A673 (cell line): ENCODE data around the gene DDX5. TPM values are rescaled to one million over a fixed set of nuclear protein-coding genes. Genes with fewer than 3 reads are reported as not detected.

Experiments
- BruUV-seq: library from RNA; stranded (reverse); fragments of 400-500 nt; replicated peaks from 2 replicates; lab custom pipeline; 2021; lab: Mats Ljungman, UMichigan
- CTCF ChIA-PET: fragments of 300-600 bp; sonication (Branson Sonifier 250); formaldehyde crosslinking; loops from one replicate; lab custom pipeline; 2022; ENCODE audit warnings: antibody characterized with exemption; lab: Charles Lee
- POLR2A ChIA-PET: fragments of 300-600 bp; sonication (Branson Sonifier 250); formaldehyde crosslinking; loops from one replicate; lab custom pipeline; 2022; ENCODE audit warnings: antibody characterized with exemption; ENCODE audit not compliant: low non-redundant PET; lab: Charles Lee
- DNase-seq: peaks from one replicate; pipeline ENCODE4 v3.0.0-alpha.2; 2015; ENCODE audit warnings: low spot score
- H3K27ac ChIP-seq: fragments of 200-600 bp; sonication (generic); 2 replicates; pipeline ENCODE4 v1.5.1; 2016; ENCODE audit warnings: mixed run types, low read depth, mild to moderate bottlenecking, mixed read lengths, antibody characterized with exemption, low read length; ENCODE audit not compliant: poor library complexity, severe bottlenecking
- H3K27me3 ChIP-seq: fragments of 200-600 bp; sonication (generic); replicated peaks from 2 replicates; pipeline ENCODE4 v1.6.1; 2017; ENCODE audit warnings: mixed run types, low read depth, mild to moderate bottlenecking, mixed read lengths, antibody characterized with exemption, low read length; ENCODE audit not compliant: insufficient read depth, poor library complexity
- H3K36me3 ChIP-seq: fragments of 200-600 bp; sonication (generic); 2 replicates; pipeline ENCODE4 v1.6.1; 2016; ENCODE audit warnings: mixed run types, mild to moderate bottlenecking, mixed read lengths, antibody characterized with exemption, low read length; ENCODE audit not compliant: insufficient read depth, poor library complexity, severe bottlenecking
- H3K4me1 ChIP-seq: fragments of 200-600 bp; sonication (generic); 2 replicates; pipeline ENCODE4 v1.6.1; 2017; ENCODE audit warnings: mixed run types, mild to moderate bottlenecking, mixed read lengths, antibody characterized with exemption, low read length; ENCODE audit not compliant: insufficient read depth, poor library complexity, severe bottlenecking
- H3K4me3 ChIP-seq: fragments of 200-600 bp; sonication (generic); 2 replicates; pipeline ENCODE4 v1.5.1; 2016; ENCODE audit warnings: low read depth, mixed run types, mild to moderate bottlenecking, mixed read lengths, low read length; ENCODE audit not compliant: poor library complexity, severe bottlenecking
- H3K9me3 ChIP-seq: fragments of 200-600 bp; sonication (generic); 2 replicates; pipeline ENCODE4 v1.6.1; 2016; ENCODE audit warnings: mixed run types, low read depth, mild to moderate bottlenecking, mixed read lengths, antibody characterized with exemption, low read length; ENCODE audit not compliant: poor library complexity, severe bottlenecking
- CTCF ChIP-seq: fragments of 300-800, 200-600 bp; sonication (generic); conservative IDR thresholded peaks from 2 replicates; pipeline ENCODE4 v1.5.1; 2017; ENCODE audit warnings: low read depth, mild to moderate bottlenecking, antibody characterized with exemption, low read length, moderate library complexity, mixed read lengths
- EZH2 ChIP-seq: fragments of 200-600 bp; sonication (generic); IDR thresholded peaks from 2 replicates; pipeline ENCODE4 v1.6.1; 2017; ENCODE audit warnings: borderline replicate concordance, low read depth, mild to moderate bottlenecking, mixed read lengths, antibody characterized with exemption, low read length; ENCODE audit not compliant: poor library complexity, severe bottlenecking
- intact Hi-C: fragments of 100-400 bp; cut with micrococcal nuclease; formaldehyde crosslinking; loops from one replicate; pipeline ENCODE4 v1.10.0; 2022; ENCODE audit not compliant: unreplicated experiment
- total RNA-seq: library from RNA; stranded (reverse); gene quantifications from 2 replicates; pipeline ENCODE4 v1.2.3, GENCODE V29; 2021

The DDX5 gene
- total RNA-seq, 1 experiment from 2014 or later = 911 TPM

- Histone ChIP-seq H3K27me3 (no peaks in the 10 kb centered on the region), H3K9me3 (no peaks in the 10 kb centered on the region), H3K4me1 (no peaks in the 10 kb centered on the region), H3K4me3 (no peak overlapping the region), H3K36me3 (peaks cover 8% of the 10 kb centered on the region), H3K27ac (no peak overlapping the region)
- ChIA-PET CTCF (no interaction called here), POLR2A (no interaction called here)
- intact Hi-C loops = no loop called here
- TF ChIP-seq EZH2 = no peak
- no peak for TF ChIP-seq CTCF
- BruUV-seq = no TSS peak
- no peak for DNase-seq
Observed at GRCh38 chr17:64551461-64551860, 45.4 kb upstream of the DDX5 start.

- H3K36me3 ChIP-seq = peaks cover 18% of the 10 kb centered on the region
- TF ChIP-seq EZH2 = no peak
- TF ChIP-seq CTCF = no peak
- CTCF ChIA-PET = no interaction called here
- no peak overlapping the region for H3K4me3 ChIP-seq
- BruUV-seq = no TSS peak
- DNase-seq = no peak
- H3K4me1 ChIP-seq = no peaks in the 10 kb centered on the region
- no peak overlapping the region for H3K27ac ChIP-seq
- no peaks in the 10 kb centered on the region for H3K27me3 ChIP-seq
- POLR2A ChIA-PET = no interaction called here
- no peaks in the 10 kb centered on the region for H3K9me3 ChIP-seq
- intact Hi-C loops = no loop called here
Observed at GRCh38 chr17:64547319-64547718, 41.2 kb upstream of the DDX5 start.

- Histone ChIP-seq H3K27ac (no peak overlapping the region), H3K9me3 (no peaks in the 10 kb centered on the region), H3K4me1 (no peaks in the 10 kb centered on the region), H3K4me3 (no peak overlapping the region), H3K27me3 (no peaks in the 10 kb centered on the region), H3K36me3 (peaks cover 18% of the 10 kb centered on the region)
- BruUV-seq = no TSS peak
- ChIA-PET POLR2A (interaction anchor here (0.7 kb wide), 1 partner anchor 180 kb away, joined by 4 read pairs; no protein-coding TSS in a partner anchor), CTCF (no interaction called here)
- no peak for DNase-seq
- intact Hi-C loops = no loop called here
- TF ChIP-seq EZH2 (no peak), CTCF (no peak)
Observed at GRCh38 chr17:64546716-64547115, 40.6 kb upstream of the DDX5 start.
